ENCODE results near the gene PALM2AKAP2. TPM values are rescaled to one million over a fixed set of nuclear protein-coding genes. Genes with fewer than 3 reads are reported as not detected.

Gene PALM2AKAP2
- total RNA-seq, 1 experiment from 2014 or later = 2.1 TPM

DNA sequence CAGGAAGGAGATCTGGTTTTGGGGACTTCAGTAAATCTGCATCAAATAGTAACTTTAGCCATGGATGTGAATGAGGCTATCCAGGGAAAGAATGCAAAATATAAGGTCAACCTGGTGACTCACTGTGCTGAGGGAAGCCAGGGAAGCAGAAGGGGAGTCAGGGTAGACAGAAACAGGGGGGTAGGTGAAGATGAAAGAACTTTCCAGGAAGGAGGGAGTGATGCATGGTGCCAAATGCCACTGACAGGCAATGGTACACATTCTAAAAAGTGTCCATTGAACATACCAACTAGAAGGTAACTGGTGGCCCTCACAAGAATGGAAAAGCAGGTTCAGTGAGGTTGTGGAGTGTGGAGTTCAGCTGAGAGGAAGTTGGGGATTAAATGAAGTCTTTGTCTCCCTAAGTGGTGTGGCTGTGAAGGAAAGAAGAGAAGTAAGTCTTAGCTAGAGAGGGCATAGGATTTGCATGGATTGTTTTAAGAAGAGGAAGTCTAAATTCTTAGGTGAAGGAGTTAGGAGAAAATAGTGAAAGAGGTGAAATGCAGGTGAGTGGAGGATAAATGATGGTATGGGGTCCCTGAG, 35.5 kb downstream of the PALM2AKAP2 start:
- H3K4me2 ChIP-seq = peak overlapping the region; percentile 43
- no peaks in the 10 kb centered on the region for H3K9me3 ChIP-seq (ENCODE audit: insufficient read depth, low read depth)
- H3K27ac ChIP-seq = peak overlapping the region; percentile 61
- peaks cover 4% of the 10 kb centered on the region; the same call in 1 of the 2 replicates for H3K79me2 ChIP-seq (ENCODE audit: low read depth)
- H3K36me3 ChIP-seq (ENCODE audit: low read depth) = no peaks in the 10 kb centered on the region; the same call in 1 of the 2 replicates
- peaks cover 40% of the 10 kb centered on the region for H3K4me1 ChIP-seq (replicated peaks; ENCODE audit: insufficient read depth)
- TF ChIP-seq CTCF (conservative IDR thresholded peaks at IDR 0.05) (no peak), EZH2 (IDR thresholded peaks at IDR 0.05; ENCODE audit: low read depth) (no peak)
- H3K27me3 ChIP-seq (ENCODE audit: insufficient read depth, low read depth) = no peaks in the 10 kb centered on the region
- no peak overlapping the region for H3K4me3 ChIP-seq
- no TSS peak for BruUV-seq (replicated peaks)
- intact Hi-C loops (cut with micrococcal nuclease; ENCODE audit: unreplicated experiment) = loop anchor here (2.0 to 5.0 kb wide), 5 partner anchors 33 to 363 kb away; partner anchors contain the start of gene PALM2AKAP2
- H2AFZ ChIP-seq = no peak overlapping the region
- no peaks in the 10 kb centered on the region for H3K9me2 ChIP-seq (ENCODE audit: insufficient read depth)
- POLR2A ChIA-PET (ENCODE audit: unreplicated experiment) = interaction anchor here (0.5 kb wide), 1 partner anchor 432 kb away, joined by 6 read pairs; no protein-coding TSS in a partner anchor
- H3F3A ChIP-seq (ENCODE audit: insufficient read depth, low read depth) = peaks cover 34% of the 10 kb centered on the region
- CTCF ChIA-PET = interaction anchor here (0.6 kb wide), 1 partner anchor 45 kb away, joined by 3 read pairs; no protein-coding TSS in a partner anchor
- no peaks in the 10 kb centered on the region for H4K20me1 ChIP-seq (ENCODE audit: insufficient read depth)
- peak in 1 of 2 experiments; percentile 52 for DNase-seq

- Histone ChIP-seq H3K4me2 (peak overlapping the region; percentile 43), H3K9me3 (ENCODE audit: insufficient read depth, low read depth) (no peaks in the 10 kb centered on the region), H3K27ac (peak overlapping the region; percentile 61), H3K4me3 (no peak overlapping the region), H2AFZ (no peak overlapping the region), H3K36me3 (ENCODE audit: low read depth) (no peaks in the 10 kb centered on the region; the same call in 1 of the 2 replicates), H4K20me1 (ENCODE audit: insufficient read depth) (no peaks in the 10 kb centered on the region), H3K9me2 (ENCODE audit: insufficient read depth) (no peaks in the 10 kb centered on the region), H3K79me2 (ENCODE audit: low read depth) (peaks cover 4% of the 10 kb centered on the region; the same call in 1 of the 2 replicates), H3K27me3 (ENCODE audit: insufficient read depth, low read depth) (no peaks in the 10 kb centered on the region), H3F3A (ENCODE audit: insufficient read depth, low read depth) (peaks cover 34% of the 10 kb centered on the region), H3K4me1 (replicated peaks; ENCODE audit: insufficient read depth) (peaks cover 40% of the 10 kb centered on the region)
- CTCF ChIA-PET = interaction anchor here (1.1 kb wide), 1 partner anchor 242 kb away, joined by 3 read pairs; no protein-coding TSS in a partner anchor
- POLR2A ChIA-PET (ENCODE audit: unreplicated experiment) = no interaction called here
- intact Hi-C loops (cut with micrococcal nuclease; ENCODE audit: unreplicated experiment) = loop anchor here (1.0 to 5.0 kb wide), 6 partner anchors 24 to 471 kb away; partner anchors contain the start of gene PALM2AKAP2
- no TSS peak for BruUV-seq (replicated peaks)
- peak; percentile 39 to 92 for DNase-seq
- TF ChIP-seq EZH2 (IDR thresholded peaks at IDR 0.05; ENCODE audit: low read depth) (no peak), CTCF (conservative IDR thresholded peaks at IDR 0.05) (no peak)
These were observed 36.5 kb downstream of the PALM2AKAP2 start for GRCh38 chr9:109816490-109816889.

GRCh38 chr9:109817146-109817845, 37.3 kb downstream of the PALM2AKAP2 start:
- Histone ChIP-seq H3K79me2 (ENCODE audit: low read depth) (peaks cover 4% of the 10 kb centered on the region; the same call in 1 of the 2 replicates), H3K4me2 (peak overlapping the region; percentile 43; the same call in 1 of the 2 replicates), H3K9me3 (ENCODE audit: insufficient read depth, low read depth) (no peaks in the 10 kb centered on the region), H3K4me1 (replicated peaks; ENCODE audit: insufficient read depth) (peaks cover 40% of the 10 kb centered on the region), H3K4me3 (no peak overlapping the region), H3K27me3 (ENCODE audit: insufficient read depth, low read depth) (no peaks in the 10 kb centered on the region), H3F3A (ENCODE audit: insufficient read depth, low read depth) (peaks cover 34% of the 10 kb centered on the region), H3K36me3 (ENCODE audit: low read depth) (no peaks in the 10 kb centered on the region; the same call in 1 of the 2 replicates), H3K9me2 (ENCODE audit: insufficient read depth) (no peaks in the 10 kb centered on the region), H4K20me1 (ENCODE audit: insufficient read depth) (no peaks in the 10 kb centered on the region), H2AFZ (no peak overlapping the region), H3K27ac (peak overlapping the region; percentile 61)
- no TSS peak for BruUV-seq (replicated peaks)
- CTCF ChIA-PET = interaction anchor here (1.1 kb wide), 2 partner anchors 243 kb away, joined by 3 read pairs; no protein-coding TSS in a partner anchor
- TF ChIP-seq CTCF (conservative IDR thresholded peaks at IDR 0.05) = no peak
- TF ChIP-seq EZH2 (IDR thresholded peaks at IDR 0.05; ENCODE audit: low read depth) = no peak
- POLR2A ChIA-PET (ENCODE audit: unreplicated experiment) = interaction anchor here (0.7 kb wide), 1 partner anchor 17 kb away, joined by 11 read pairs; no protein-coding TSS in a partner anchor
- DNase-seq = no peak
- intact Hi-C loops (cut with micrococcal nuclease; ENCODE audit: unreplicated experiment) = loop anchor here (1.0 to 5.0 kb wide), 6 partner anchors 24 to 365 kb away; partner anchors contain the start of gene PALM2AKAP2
